GM23338 (cell line): Measurements from ENCODE around the gene MAPT. TPM values are rescaled to one million over a fixed set of nuclear protein-coding genes. Genes with fewer than 3 reads are reported as not detected.

Experiments
- ATAC-seq: fragments of 200-7000 bp; cut with Tn5 transposase; 3 replicates; pipeline ENCODE4 v1.9.1; 2020
- DNase-seq: peaks from one replicate; pipeline ENCODE4 v3.0.0-alpha.2; 2015; ENCODE audit warnings: low spot score
- H2AFZ ChIP-seq: fragments of 200-600 bp; sonication (generic); 2 replicates; pipeline ENCODE4 v1.8.0; 2016; ENCODE audit warnings: antibody characterized with exemption, mild to moderate bottlenecking, moderate library complexity
- H3F3A ChIP-seq: fragments of 200-600 bp; sonication (generic); replicated peaks from 2 replicates; pipeline ENCODE4 v1.8.0; 2017; ENCODE audit warnings: antibody characterized with exemption, mixed run types, low read depth
- H3K27ac ChIP-seq: fragments of 200-600 bp; sonication (generic); 2 replicates; pipeline ENCODE4 v1.6.1; 2016; ENCODE audit warnings: low read depth
- H3K27me3 ChIP-seq: fragments of 200-600 bp; sonication (generic); 2 replicates; pipeline ENCODE4 v1.8.0; 2016; ENCODE audit warnings: mild to moderate bottlenecking, mixed run types, moderate library complexity; ENCODE audit not compliant: insufficient read depth
- H3K36me3 ChIP-seq: fragments of 200-600 bp; sonication (generic); 2 replicates; pipeline ENCODE4 v1.8.0; 2016; ENCODE audit warnings: mild to moderate bottlenecking; ENCODE audit not compliant: insufficient read depth
- H3K4me1 ChIP-seq: fragments of 200-600 bp; sonication (generic); 2 replicates; pipeline ENCODE4 v1.8.0; 2016; ENCODE audit warnings: mild to moderate bottlenecking, moderate library complexity; ENCODE audit not compliant: insufficient read depth
- H3K4me2 ChIP-seq: fragments of 200-600 bp; sonication (generic); 2 replicates; pipeline ENCODE4 v1.7.1; 2017; ENCODE audit warnings: mixed run types
- H3K4me3 ChIP-seq: fragments of 200-600 bp; sonication (generic); 2 replicates; pipeline ENCODE4 v1.6.1; 2016; ENCODE audit warnings: mixed run types
- H3K79me2 ChIP-seq: fragments of 200-600 bp; sonication (generic); replicated peaks from 2 replicates; pipeline ENCODE4 v1.8.0; 2017; ENCODE audit warnings: mild to moderate bottlenecking; ENCODE audit not compliant: insufficient read depth
- H3K9me2 ChIP-seq: fragments of 200-600 bp; sonication (generic); 2 replicates; pipeline ENCODE4 v1.8.0; 2017; ENCODE audit not compliant: insufficient read depth
- H4K20me1 ChIP-seq: fragments of 200-600 bp; sonication (generic); replicated peaks from 2 replicates; pipeline ENCODE4 v1.8.0; 2017; ENCODE audit warnings: mild to moderate bottlenecking; ENCODE audit not compliant: insufficient read depth
- H3K27ac Mint-ChIP-seq: 2 replicates; pipeline ENCODE4 v1.8.0; 2020; ENCODE audit warnings: inconsistent platforms, mild to moderate bottlenecking, moderate library complexity, mixed read lengths
- H3K27me3 Mint-ChIP-seq: 3 replicates; pipeline ENCODE4 v1.8.0; 2022; ENCODE audit warnings: low read depth, mild to moderate bottlenecking, moderate library complexity, mixed read lengths, inconsistent platforms; ENCODE audit not compliant: insufficient read depth, poor library complexity
- H3K36me3 Mint-ChIP-seq: 3 replicates; pipeline ENCODE4 v1.8.0; 2021; ENCODE audit warnings: low read depth, mild to moderate bottlenecking, inconsistent platforms, moderate library complexity, mixed read lengths
- H3K4me1 Mint-ChIP-seq: 3 replicates; pipeline ENCODE4 v1.8.0; 2020; ENCODE audit warnings: mild to moderate bottlenecking, inconsistent platforms, mixed read lengths
- H3K4me3 Mint-ChIP-seq: 3 replicates; pipeline ENCODE4 v1.8.0; 2021; ENCODE audit warnings: moderate library complexity, mild to moderate bottlenecking, inconsistent platforms, mixed read lengths
- H3K9me3 Mint-ChIP-seq: 3 replicates; pipeline ENCODE4 v1.8.0; 2020; ENCODE audit warnings: moderate library complexity, mild to moderate bottlenecking, inconsistent platforms, mixed read lengths
- EZH2 ChIP-seq: fragments of 200-600 bp; sonication (generic); IDR thresholded peaks from one replicate; pipeline ENCODE4 v1.8.0; 2017; ENCODE audit warnings: antibody characterized with exemption, mild to moderate bottlenecking, low read depth; ENCODE audit not compliant: unreplicated experiment
- NANOG ChIP-seq: IDR thresholded peaks from 2 replicates; pipeline ENCODE4 v1.6.1; 2016; ENCODE audit warnings: antibody characterized with exemption, borderline replicate concordance
- POLR2AphosphoS5 ChIP-seq: IDR thresholded peaks from 2 replicates; pipeline ENCODE4 v1.6.1; 2016; ENCODE audit warnings: antibody characterized with exemption, low read depth
- ZNF114 ChIP-seq: fragments of 250-450 bp; sonication (Bioruptor Pico); IDR thresholded peaks from 2 replicates; pipeline ENCODE4 v1.5.0; 2020; ENCODE audit warnings: mild to moderate bottlenecking, moderate library complexity
- ZNF331 ChIP-seq: fragments of 250-450 bp; sonication (Bioruptor Pico); IDR thresholded peaks from 2 replicates; pipeline ENCODE4 v1.5.0; 2020; ENCODE audit warnings: low read depth, mild to moderate bottlenecking, moderate library complexity
- polyA plus RNA-seq: library from polyadenylated mRNA; unstranded; fragments of >200 nt; fragmentation: Nextera tagmentation; extraction: Ambion mirVana; gene quantifications from 2 replicates; pipeline ENCODE4 v1.2.1, GENCODE V29; 2016
- total RNA-seq: library from RNA; depleted of rRNA; stranded (reverse); fragments of >200 nt; shearing (Covaris generic); gene quantifications from 2 replicates; pipeline ENCODE4 v1.2.3, GENCODE V29; 2014
- TF ChIP-seq, protein P1 (sequence below): IDR thresholded peaks from one replicate; pipeline ENCODE4 v1.6.1; 2018; ENCODE audit warnings: antibody characterized with exemption; ENCODE audit not compliant: unreplicated experiment
- TF ChIP-seq, protein P2 (sequence below): IDR thresholded peaks from 2 replicates; pipeline ENCODE4 v1.6.1; 2016; ENCODE audit warnings: antibody characterized with exemption
- TF ChIP-seq, protein P3 (sequence below): fragments of 250-450 bp; sonication (Bioruptor Pico); IDR thresholded peaks from 2 replicates; pipeline ENCODE4 v1.5.0; 2020; ENCODE audit warnings: mild to moderate bottlenecking, moderate library complexity

MAPT gene
- total and polyA plus RNA-seq, 2 experiments from 2014 or later, result 1.1 to 2.1 TPM

DNA sequence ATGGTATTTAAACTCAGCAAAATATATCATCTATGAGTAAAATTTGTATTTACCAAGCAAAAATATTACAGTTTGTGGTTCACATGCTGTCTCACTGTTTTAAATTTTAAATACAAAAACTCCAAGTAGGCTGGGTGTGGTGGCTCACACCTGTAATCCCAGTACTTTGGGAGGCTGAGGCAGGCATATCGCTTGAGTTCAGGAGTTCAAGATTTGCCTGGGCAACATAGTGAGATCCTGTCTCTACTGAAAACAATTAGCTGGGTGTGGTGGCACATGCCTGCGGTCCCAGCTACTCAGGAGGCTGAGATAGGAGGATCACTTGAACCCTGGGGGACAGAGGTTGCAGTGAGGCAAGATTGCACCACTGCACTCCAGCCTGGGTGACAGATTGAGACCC, 37.3 kb downstream of the MAPT start (continued):
- TF ChIP-seq, protein P1, sequence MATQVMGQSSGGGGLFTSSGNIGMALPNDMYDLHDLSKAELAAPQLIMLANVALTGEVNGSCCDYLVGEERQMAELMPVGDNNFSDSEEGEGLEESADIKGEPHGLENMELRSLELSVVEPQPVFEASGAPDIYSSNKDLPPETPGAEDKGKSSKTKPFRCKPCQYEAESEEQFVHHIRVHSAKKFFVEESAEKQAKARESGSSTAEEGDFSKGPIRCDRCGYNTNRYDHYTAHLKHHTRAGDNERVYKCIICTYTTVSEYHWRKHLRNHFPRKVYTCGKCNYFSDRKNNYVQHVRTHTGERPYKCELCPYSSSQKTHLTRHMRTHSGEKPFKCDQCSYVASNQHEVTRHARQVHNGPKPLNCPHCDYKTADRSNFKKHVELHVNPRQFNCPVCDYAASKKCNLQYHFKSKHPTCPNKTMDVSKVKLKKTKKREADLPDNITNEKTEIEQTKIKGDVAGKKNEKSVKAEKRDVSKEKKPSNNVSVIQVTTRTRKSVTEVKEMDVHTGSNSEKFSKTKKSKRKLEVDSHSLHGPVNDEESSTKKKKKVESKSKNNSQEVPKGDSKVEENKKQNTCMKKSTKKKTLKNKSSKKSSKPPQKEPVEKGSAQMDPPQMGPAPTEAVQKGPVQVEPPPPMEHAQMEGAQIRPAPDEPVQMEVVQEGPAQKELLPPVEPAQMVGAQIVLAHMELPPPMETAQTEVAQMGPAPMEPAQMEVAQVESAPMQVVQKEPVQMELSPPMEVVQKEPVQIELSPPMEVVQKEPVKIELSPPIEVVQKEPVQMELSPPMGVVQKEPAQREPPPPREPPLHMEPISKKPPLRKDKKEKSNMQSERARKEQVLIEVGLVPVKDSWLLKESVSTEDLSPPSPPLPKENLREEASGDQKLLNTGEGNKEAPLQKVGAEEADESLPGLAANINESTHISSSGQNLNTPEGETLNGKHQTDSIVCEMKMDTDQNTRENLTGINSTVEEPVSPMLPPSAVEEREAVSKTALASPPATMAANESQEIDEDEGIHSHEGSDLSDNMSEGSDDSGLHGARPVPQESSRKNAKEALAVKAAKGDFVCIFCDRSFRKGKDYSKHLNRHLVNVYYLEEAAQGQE, result no peak
- TF ChIP-seq POLR2AphosphoS5 (no peak), NANOG (no peak), ZNF331 (CRISPR knock-in tag) (no peak), ZNF114 (CRISPR knock-in tag) (no peak)
- TF ChIP-seq, protein P2, sequence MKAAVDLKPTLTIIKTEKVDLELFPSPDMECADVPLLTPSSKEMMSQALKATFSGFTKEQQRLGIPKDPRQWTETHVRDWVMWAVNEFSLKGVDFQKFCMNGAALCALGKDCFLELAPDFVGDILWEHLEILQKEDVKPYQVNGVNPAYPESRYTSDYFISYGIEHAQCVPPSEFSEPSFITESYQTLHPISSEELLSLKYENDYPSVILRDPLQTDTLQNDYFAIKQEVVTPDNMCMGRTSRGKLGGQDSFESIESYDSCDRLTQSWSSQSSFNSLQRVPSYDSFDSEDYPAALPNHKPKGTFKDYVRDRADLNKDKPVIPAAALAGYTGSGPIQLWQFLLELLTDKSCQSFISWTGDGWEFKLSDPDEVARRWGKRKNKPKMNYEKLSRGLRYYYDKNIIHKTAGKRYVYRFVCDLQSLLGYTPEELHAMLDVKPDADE, result no peak

DNA sequence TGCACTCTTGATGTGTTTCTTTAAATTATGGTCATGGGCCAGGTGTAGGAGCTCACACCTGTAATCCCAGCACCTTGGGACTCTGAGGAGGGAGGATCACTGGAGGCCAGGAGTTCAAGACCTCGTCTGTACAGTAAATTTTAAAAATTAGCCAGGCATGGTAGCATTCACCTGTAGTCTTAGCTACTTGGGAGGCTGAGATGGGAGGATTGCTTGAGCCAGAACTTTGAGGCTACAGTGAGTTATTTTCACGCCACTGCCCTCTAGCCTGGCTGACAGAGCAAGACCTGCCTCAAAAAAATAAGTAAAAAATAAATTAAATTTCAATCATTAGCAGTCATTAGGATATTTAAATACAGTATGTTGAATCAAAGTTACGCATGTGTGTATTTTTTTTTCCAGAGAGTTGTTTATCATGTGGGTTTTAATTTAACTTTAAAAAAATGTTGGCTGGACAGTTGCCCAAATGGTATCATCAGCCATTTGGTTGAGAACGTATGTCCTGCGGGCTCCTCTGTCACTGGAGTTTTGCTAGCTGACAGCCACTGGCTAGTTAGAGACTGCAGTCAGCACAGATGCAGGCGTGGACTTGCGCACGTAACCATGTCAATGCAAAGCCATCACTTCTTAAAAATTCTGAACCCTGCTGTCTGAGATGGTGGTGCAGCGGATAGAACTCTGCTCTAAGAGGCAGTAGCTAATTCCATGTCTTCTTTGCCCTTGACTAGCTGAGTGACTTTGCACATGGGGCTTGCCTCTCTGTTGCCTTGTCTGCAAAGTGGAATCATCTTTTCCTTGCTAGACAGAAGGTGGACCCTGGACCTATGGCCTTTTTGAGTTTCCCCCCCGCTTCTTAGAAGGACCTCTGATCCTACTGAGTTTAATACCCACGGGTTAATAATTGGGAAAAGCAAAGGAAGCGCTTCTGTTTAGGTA, 40.0 kb downstream of the MAPT start:
- H3K36me3 Mint-ChIP-seq, result no peaks in the 10 kb centered on the region
- Histone ChIP-seq H3K79me2 (no peaks in the 10 kb centered on the region), H3K27me3 (no peaks in the 10 kb centered on the region), H3K9me2 (no peaks in the 10 kb centered on the region), H3K4me2 (no peak overlapping the region), H3F3A (no peaks in the 10 kb centered on the region), H3K36me3 (no peaks in the 10 kb centered on the region), H2AFZ (no peak overlapping the region), H3K4me1 (0 out of 2 replicates have a peak, but pooled peaks cover 6% of the 10 kb centered on the region), H3K4me3 (no peak overlapping the region), H4K20me1 (no peaks in the 10 kb centered on the region), H3K27ac (no peak overlapping the region)
- H3K27me3 Mint-ChIP-seq, result peaks cover 13% of the 10 kb centered on the region
- H3K27ac Mint-ChIP-seq, result no peak overlapping the region
- H3K9me3 Mint-ChIP-seq, result no peaks in the 10 kb centered on the region
- H3K4me1 Mint-ChIP-seq, result peaks cover 5% of the 10 kb centered on the region
- H3K4me3 Mint-ChIP-seq, result no peak overlapping the region
- no peak for DNase-seq
- no peak for ATAC-seq
- no peak for TF ChIP-seq EZH2
- TF ChIP-seq, protein P3, sequence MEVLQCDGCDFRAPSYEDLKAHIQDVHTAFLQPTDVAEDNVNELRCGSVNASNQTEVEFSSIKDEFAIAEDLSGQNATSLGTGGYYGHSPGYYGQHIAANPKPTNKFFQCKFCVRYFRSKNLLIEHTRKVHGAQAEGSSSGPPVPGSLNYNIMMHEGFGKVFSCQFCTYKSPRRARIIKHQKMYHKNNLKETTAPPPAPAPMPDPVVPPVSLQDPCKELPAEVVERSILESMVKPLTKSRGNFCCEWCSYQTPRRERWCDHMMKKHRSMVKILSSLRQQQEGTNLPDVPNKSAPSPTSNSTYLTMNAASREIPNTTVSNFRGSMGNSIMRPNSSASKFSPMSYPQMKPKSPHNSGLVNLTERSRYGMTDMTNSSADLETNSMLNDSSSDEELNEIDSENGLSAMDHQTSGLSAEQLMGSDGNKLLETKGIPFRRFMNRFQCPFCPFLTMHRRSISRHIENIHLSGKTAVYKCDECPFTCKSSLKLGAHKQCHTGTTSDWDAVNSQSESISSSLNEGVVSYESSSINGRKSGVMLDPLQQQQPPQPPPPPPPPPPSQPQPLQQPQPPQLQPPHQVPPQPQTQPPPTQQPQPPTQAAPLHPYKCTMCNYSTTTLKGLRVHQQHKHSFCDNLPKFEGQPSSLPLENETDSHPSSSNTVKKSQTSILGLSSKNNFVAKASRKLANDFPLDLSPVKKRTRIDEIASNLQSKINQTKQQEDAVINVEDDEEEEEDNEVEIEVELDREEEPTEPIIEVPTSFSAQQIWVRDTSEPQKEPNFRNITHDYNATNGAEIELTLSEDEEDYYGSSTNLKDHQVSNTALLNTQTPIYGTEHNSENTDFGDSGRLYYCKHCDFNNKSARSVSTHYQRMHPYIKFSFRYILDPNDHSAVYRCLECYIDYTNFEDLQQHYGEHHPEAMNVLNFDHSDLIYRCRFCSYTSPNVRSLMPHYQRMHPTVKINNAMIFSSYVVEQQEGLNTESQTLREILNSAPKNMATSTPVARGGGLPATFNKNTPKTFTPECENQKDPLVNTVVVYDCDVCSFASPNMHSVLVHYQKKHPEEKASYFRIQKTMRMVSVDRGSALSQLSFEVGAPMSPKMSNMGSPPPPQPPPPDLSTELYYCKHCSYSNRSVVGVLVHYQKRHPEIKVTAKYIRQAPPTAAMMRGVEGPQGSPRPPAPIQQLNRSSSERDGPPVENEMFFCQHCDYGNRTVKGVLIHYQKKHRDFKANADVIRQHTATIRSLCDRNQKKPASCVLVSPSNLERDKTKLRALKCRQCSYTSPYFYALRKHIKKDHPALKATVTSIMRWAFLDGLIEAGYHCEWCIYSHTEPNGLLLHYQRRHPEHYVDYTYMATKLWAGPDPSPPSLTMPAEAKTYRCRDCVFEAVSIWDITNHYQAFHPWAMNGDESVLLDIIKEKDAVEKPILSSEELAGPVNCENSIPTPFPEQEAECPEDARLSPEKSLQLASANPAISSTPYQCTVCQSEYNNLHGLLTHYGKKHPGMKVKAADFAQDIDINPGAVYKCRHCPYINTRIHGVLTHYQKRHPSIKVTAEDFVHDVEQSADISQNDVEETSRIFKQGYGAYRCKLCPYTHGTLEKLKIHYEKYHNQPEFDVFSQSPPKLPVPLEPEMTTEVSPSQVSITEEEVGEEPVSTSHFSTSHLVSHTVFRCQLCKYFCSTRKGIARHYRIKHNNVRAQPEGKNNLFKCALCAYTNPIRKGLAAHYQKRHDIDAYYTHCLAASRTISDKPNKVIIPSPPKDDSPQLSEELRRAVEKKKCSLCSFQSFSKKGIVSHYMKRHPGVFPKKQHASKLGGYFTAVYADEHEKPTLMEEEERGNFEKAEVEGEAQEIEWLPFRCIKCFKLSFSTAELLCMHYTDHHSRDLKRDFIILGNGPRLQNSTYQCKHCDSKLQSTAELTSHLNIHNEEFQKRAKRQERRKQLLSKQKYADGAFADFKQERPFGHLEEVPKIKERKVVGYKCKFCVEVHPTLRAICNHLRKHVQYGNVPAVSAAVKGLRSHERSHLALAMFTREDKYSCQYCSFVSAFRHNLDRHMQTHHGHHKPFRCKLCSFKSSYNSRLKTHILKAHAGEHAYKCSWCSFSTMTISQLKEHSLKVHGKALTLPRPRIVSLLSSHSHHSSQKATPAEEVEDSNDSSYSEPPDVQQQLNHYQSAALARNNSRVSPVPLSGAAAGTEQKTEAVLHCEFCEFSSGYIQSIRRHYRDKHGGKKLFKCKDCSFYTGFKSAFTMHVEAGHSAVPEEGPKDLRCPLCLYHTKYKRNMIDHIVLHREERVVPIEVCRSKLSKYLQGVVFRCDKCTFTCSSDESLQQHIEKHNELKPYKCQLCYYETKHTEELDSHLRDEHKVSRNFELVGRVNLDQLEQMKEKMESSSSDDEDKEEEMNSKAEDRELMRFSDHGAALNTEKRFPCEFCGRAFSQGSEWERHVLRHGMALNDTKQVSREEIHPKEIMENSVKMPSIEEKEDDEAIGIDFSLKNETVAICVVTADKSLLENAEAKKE (CRISPR knock-in tag), result no peak
- TF ChIP-seq, protein P2, result no peak
- no peak for TF ChIP-seq ZNF114 (CRISPR knock-in tag)
